Measurements from ENCODE around the gene C22orf42.

The C22orf42 gene

GRCh38 chr22:32185821-32186220, 26.7 kb upstream of the C22orf42 start:
- TF ChIP-seq ZFX (IDR thresholded peaks at IDR 0.05; ENCODE audit: borderline replicate concordance) (no peak), CTCF (IDR thresholded peaks at IDR 0.05) (no peak)
- H3K27ac ChIP-seq = no peak overlapping the region

GRCh38 chr22:32183625-32184024, 24.5 kb upstream of the C22orf42 start:
- H3K27ac ChIP-seq = no peak overlapping the region
- TF ChIP-seq CTCF (IDR thresholded peaks at IDR 0.05) = no peak
- no peak for TF ChIP-seq ZFX (IDR thresholded peaks at IDR 0.05; ENCODE audit: borderline replicate concordance)

GRCh38 chr22:32181043-32181442, 21.9 kb upstream of the C22orf42 start:
- H3K27ac ChIP-seq = no peak overlapping the region
- TF ChIP-seq CTCF (IDR thresholded peaks at IDR 0.05) (no peak), ZFX (IDR thresholded peaks at IDR 0.05; ENCODE audit: borderline replicate concordance) (no peak)

- TF ChIP-seq ZFX (IDR thresholded peaks at IDR 0.05; ENCODE audit: borderline replicate concordance) = no peak
- no peak for TF ChIP-seq CTCF (IDR thresholded peaks at IDR 0.05)
- H3K27ac ChIP-seq = no peak overlapping the region
These were observed 18.2 kb upstream of the C22orf42 start for GRCh38 chr22:32177221-32177765.

GRCh38 chr22:32175683-32176644, 16.9 kb upstream of the C22orf42 start:
- TF ChIP-seq ZFX (IDR thresholded peaks at IDR 0.05; ENCODE audit: borderline replicate concordance) = no peak
- no peak; the same call in 1 of the 2 replicates for TF ChIP-seq CTCF (IDR thresholded peaks at IDR 0.05)
- H3K27ac ChIP-seq = no peak overlapping the region

- TF ChIP-seq CTCF (IDR thresholded peaks at IDR 0.05) = no peak
- no peak for TF ChIP-seq ZFX (IDR thresholded peaks at IDR 0.05; ENCODE audit: borderline replicate concordance)
- H3K27ac ChIP-seq = no peak overlapping the region
These were observed 16.0 kb upstream of the C22orf42 start for GRCh38 chr22:32175115-32175514.

GRCh38 chr22:32165681-32166080, 6.6 kb upstream of the C22orf42 start:
- TF ChIP-seq ZFX (IDR thresholded peaks at IDR 0.05; ENCODE audit: borderline replicate concordance) (no peak), CTCF (IDR thresholded peaks at IDR 0.05) (no peak)
- H3K27ac ChIP-seq = no peak overlapping the region
